ENCODE measurements around the gene FBXO36.

- TF ChIP-seq ARNTL (CRISPR knock-in tag; IDR thresholded peaks at IDR 0.05; ENCODE audit: borderline replicate concordance, low read depth): no peak
- TF ChIP-seq POU6F1 (CRISPR knock-in tag; IDR thresholded peaks at IDR 0.05; ENCODE audit: borderline replicate concordance, low read depth): no peak
- no peak for TF ChIP-seq PPARA (CRISPR knock-in tag; IDR thresholded peaks at IDR 0.05; ENCODE audit: borderline replicate concordance)
- no peak for TF ChIP-seq ESRRG (CRISPR knock-in tag; IDR thresholded peaks at IDR 0.05)
- TF ChIP-seq PATZ1 (CRISPR knock-in tag; IDR thresholded peaks at IDR 0.05; ENCODE audit: borderline replicate concordance): no peak
- TF ChIP-seq TOX (CRISPR knock-in tag; IDR thresholded peaks at IDR 0.05; ENCODE audit: borderline replicate concordance): no peak
- no peak for TF ChIP-seq ZFP3 (CRISPR knock-in tag; IDR thresholded peaks at IDR 0.05)
These were observed 33.3 kb upstream of the FBXO36 start for GRCh38 chr2:229889023-229889422.

All from SK-N-SH treated with all-trans-retinoic acid at 6 μM for 48 hours (cell line).